Astrocyte (in vitro differentiated cells and primary cell): ENCODE results near the gene PTPRN2. TPM values are rescaled to one million over a fixed set of nuclear protein-coding genes. Genes with fewer than 3 reads are reported as not detected.

Source experiments
- DNase-seq: peaks from one replicate; pipeline ENCODE4 v3.0.0-alpha.2; 2010; ENCODE audit warnings: low read depth
- FAIRE-seq: peaks from 2 replicates; lab custom pipeline; 2011; peaks lifted over from hg19 to GRCh38; lab: Jason Lieb, UNC
- H2AFZ ChIP-seq: 2 replicates; pipeline ENCODE4 v1.6.0; 2012; ENCODE audit warnings: low read depth, low read length, inconsistent platforms
- H3K27ac ChIP-seq: 2 replicates; pipeline ENCODE4 v1.5.1; 2011; ENCODE audit warnings: low read depth, low read length, inconsistent platforms
- H3K27me3 ChIP-seq: 2 replicates; pipeline ENCODE4 v1.6.0; 2011; ENCODE audit warnings: low read length, inconsistent platforms; ENCODE audit not compliant: insufficient read depth
- H3K36me3 ChIP-seq: 2 replicates; pipeline ENCODE4 v1.5.1; 2011; ENCODE audit warnings: low read length, inconsistent platforms; ENCODE audit not compliant: insufficient read depth
- H3K4me1 ChIP-seq: 2 replicates; pipeline ENCODE4 v1.5.1; 2011; ENCODE audit warnings: low read length, inconsistent platforms; ENCODE audit not compliant: insufficient read depth
- H3K4me2 ChIP-seq: 2 replicates; pipeline ENCODE4 v1.6.0; 2012; ENCODE audit warnings: low read length, inconsistent platforms
- H3K4me3 ChIP-seq: 2 replicates; pipeline ENCODE4 v1.5.1; 2011; ENCODE audit warnings: low read depth, mild to moderate bottlenecking, low read length, inconsistent platforms; ENCODE audit not compliant: insufficient read depth
- H3K79me2 ChIP-seq: 2 replicates; pipeline ENCODE4 v1.6.0; 2012; ENCODE audit warnings: mild to moderate bottlenecking, low read length, inconsistent platforms; ENCODE audit not compliant: insufficient read depth
- H3K9ac ChIP-seq: 2 replicates; pipeline ENCODE4 v1.6.0; 2012; ENCODE audit warnings: mild to moderate bottlenecking, low read length, inconsistent platforms
- H3K9me3 ChIP-seq: 2 replicates; pipeline ENCODE4 v1.5.1; 2012; ENCODE audit warnings: low read depth, mild to moderate bottlenecking, low read length, inconsistent platforms; ENCODE audit not compliant: insufficient read depth
- H4K20me1 ChIP-seq: 2 replicates; pipeline ENCODE4 v1.6.0; 2012; ENCODE audit warnings: low read length, inconsistent platforms; ENCODE audit not compliant: insufficient read depth
- H3K27ac Mint-ChIP-seq: one replicate; pipeline ENCODE4 v1.8.0; 2021; ENCODE audit warnings: mild to moderate bottlenecking, mixed read lengths; ENCODE audit not compliant: unreplicated experiment
- H3K27me3 Mint-ChIP-seq: one replicate; pipeline ENCODE4 v1.8.0; 2021; ENCODE audit warnings: low read depth, mixed read lengths; ENCODE audit not compliant: unreplicated experiment
- H3K36me3 Mint-ChIP-seq: one replicate; pipeline ENCODE4 v1.8.0; 2021; ENCODE audit warnings: low read depth, mixed read lengths; ENCODE audit not compliant: unreplicated experiment
- H3K4me1 Mint-ChIP-seq: one replicate; pipeline ENCODE4 v1.8.0; 2021; ENCODE audit warnings: low read depth, mixed read lengths; ENCODE audit not compliant: unreplicated experiment
- H3K4me3 Mint-ChIP-seq: one replicate; pipeline ENCODE4 v1.8.0; 2021; ENCODE audit warnings: mild to moderate bottlenecking, moderate library complexity, mixed read lengths; ENCODE audit not compliant: unreplicated experiment
- H3K9me3 Mint-ChIP-seq: one replicate; pipeline ENCODE4 v1.8.0; 2021; ENCODE audit warnings: mild to moderate bottlenecking, mixed read lengths; ENCODE audit not compliant: unreplicated experiment
- EZH2 ChIP-seq: IDR thresholded peaks from 2 replicates; pipeline ENCODE4 v1.6.1; 2012; ENCODE audit warnings: mild to moderate bottlenecking, low read length, inconsistent platforms; ENCODE audit not compliant: insufficient read depth
- total RNA-seq: library from RNA; stranded (reverse); gene quantifications from 2 replicates; pipeline ENCODE4 v1.2.1, GENCODE V29; 2021
- TF ChIP-seq, protein P1 (sequence below): IDR thresholded peaks from 2 replicates; pipeline ENCODE4 v1.5.1; 2011; ENCODE audit warnings: low read depth, mild to moderate bottlenecking, inconsistent platforms, low read length, moderate library complexity; ENCODE audit not compliant: insufficient read depth

The PTPRN2 gene
- total RNA-seq, 1 donor from 2014 or later, result 0.09 TPM

DNA sequence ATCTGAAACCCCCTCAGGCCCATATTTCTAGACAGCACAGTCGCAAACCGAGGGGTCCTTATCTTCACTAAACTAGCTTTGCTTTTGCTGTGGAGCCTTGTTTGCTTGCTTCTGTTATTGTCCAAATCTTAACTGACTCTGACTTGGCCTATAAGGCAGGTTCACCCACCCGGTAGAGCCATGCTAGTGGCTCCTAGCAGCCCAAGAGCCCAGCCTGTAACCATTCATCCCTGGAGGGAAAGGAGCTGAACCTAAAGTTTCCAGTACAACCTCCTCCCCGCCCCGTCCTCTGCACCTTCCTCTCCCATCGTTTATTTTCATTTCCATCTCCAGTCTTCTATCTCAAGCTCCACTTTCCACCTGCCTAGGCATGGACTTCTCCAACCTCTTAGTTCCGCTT lies 345.7 kb downstream of the PTPRN2 start:
- Histone ChIP-seq H3K27me3 (no peaks in the 10 kb centered on the region), H3K4me2 (no peak overlapping the region), H3K9ac (no peak overlapping the region), H3K27ac (no peak overlapping the region), H3K9me3 (peaks cover 12% of the 10 kb centered on the region), H3K4me3 (no peak overlapping the region), H2AFZ (no peak overlapping the region), H3K79me2 (no peaks in the 10 kb centered on the region), H3K4me1 (no peaks in the 10 kb centered on the region), H3K36me3 (no peaks in the 10 kb centered on the region), H4K20me1 (no peaks in the 10 kb centered on the region)
- TF ChIP-seq, protein P1, sequence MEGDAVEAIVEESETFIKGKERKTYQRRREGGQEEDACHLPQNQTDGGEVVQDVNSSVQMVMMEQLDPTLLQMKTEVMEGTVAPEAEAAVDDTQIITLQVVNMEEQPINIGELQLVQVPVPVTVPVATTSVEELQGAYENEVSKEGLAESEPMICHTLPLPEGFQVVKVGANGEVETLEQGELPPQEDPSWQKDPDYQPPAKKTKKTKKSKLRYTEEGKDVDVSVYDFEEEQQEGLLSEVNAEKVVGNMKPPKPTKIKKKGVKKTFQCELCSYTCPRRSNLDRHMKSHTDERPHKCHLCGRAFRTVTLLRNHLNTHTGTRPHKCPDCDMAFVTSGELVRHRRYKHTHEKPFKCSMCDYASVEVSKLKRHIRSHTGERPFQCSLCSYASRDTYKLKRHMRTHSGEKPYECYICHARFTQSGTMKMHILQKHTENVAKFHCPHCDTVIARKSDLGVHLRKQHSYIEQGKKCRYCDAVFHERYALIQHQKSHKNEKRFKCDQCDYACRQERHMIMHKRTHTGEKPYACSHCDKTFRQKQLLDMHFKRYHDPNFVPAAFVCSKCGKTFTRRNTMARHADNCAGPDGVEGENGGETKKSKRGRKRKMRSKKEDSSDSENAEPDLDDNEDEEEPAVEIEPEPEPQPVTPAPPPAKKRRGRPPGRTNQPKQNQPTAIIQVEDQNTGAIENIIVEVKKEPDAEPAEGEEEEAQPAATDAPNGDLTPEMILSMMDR, result no peak
- no peak for TF ChIP-seq EZH2
- H3K9me3 Mint-ChIP-seq, result peaks cover 19% of the 10 kb centered on the region
- no peak overlapping the region for H3K27ac Mint-ChIP-seq
- no peak for DNase-seq
- H3K36me3 Mint-ChIP-seq, result no peaks in the 10 kb centered on the region
- H3K4me3 Mint-ChIP-seq, result no peak overlapping the region
- no peak for FAIRE-seq
- no peaks in the 10 kb centered on the region for H3K27me3 Mint-ChIP-seq
- no peaks in the 10 kb centered on the region for H3K4me1 Mint-ChIP-seq

DNA sequence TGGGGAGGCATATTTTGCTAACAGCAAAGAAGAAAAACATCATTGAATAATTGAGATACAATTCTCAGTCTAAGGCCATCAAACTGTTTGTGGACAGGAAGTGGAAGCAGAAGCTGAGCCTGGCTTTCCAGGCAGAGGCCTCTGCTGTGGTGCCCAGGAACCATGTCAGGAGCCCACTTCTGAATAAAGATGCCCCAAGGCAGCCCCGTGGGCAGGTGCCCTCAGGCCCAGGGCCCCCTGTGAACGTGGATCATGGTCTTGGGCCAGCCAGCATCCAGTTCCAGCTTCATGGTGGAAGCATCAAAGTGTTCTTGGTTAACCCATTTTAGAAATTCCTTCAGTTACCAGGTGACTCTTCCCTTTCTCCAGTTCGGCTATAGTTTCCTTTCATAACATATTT lies 346.8 kb downstream of the PTPRN2 start:
- Histone ChIP-seq H3K27me3 (no peaks in the 10 kb centered on the region), H3K9ac (no peak overlapping the region), H3K4me3 (no peak overlapping the region), H3K79me2 (no peaks in the 10 kb centered on the region), H3K4me2 (no peak overlapping the region), H3K27ac (no peak overlapping the region), H3K36me3 (no peaks in the 10 kb centered on the region), H3K9me3 (peaks cover 5% of the 10 kb centered on the region), H4K20me1 (no peaks in the 10 kb centered on the region), H2AFZ (no peak overlapping the region), H3K4me1 (no peaks in the 10 kb centered on the region)
- DNase-seq (no peak), FAIRE-seq (no peak)
- no peaks in the 10 kb centered on the region for H3K36me3 Mint-ChIP-seq
- H3K9me3 Mint-ChIP-seq, result peaks cover 13% of the 10 kb centered on the region
- H3K4me3 Mint-ChIP-seq, result no peak overlapping the region
- H3K4me1 Mint-ChIP-seq, result no peaks in the 10 kb centered on the region
- no peak overlapping the region for H3K27ac Mint-ChIP-seq
- no peaks in the 10 kb centered on the region for H3K27me3 Mint-ChIP-seq
- no peak for TF ChIP-seq EZH2

DNA sequence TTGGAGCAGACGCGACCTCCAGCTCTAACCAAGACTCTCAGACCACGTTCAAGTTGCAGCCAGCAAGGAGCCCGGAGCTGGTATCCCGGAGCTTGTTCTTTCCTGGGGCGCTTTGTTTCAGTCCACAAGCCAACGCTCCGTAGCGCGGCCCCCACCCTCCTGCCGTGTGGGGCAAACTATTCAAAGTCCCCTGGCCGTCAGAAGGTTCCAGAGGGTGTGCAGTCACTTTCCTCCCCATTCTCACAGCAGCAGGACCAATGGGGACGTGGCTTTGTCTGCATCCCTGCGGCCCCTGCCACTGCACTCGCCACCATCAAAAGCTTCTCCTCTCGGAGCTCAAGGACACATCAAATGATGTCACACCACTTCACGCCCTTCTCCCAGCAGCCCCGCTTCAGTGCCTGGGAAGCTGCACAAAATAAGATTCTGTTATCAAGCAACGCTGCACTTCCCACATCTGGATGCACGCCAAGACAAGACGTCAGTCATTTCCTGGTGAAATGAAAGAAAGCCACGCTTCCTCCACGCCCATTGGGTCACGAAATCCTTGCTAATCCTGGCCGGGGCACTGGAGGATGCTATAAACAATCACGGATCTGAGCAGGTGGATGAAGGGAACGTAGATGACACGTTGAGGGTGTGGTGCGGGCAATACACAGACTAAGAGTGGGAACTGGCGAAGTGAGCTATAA lies 348.2 kb downstream of the PTPRN2 start:
- H3K27me3 ChIP-seq, result no peaks in the 10 kb centered on the region
- no peak overlapping the region for H2AFZ ChIP-seq
- H3K4me3 ChIP-seq, result no peak overlapping the region
- Mint-ChIP-seq H3K4me3 (no peak overlapping the region), H3K27ac (no peak overlapping the region), H3K36me3 (no peaks in the 10 kb centered on the region), H3K9me3 (peaks cover 17% of the 10 kb centered on the region), H3K4me1 (no peaks in the 10 kb centered on the region), H3K27me3 (no peaks in the 10 kb centered on the region)
- H3K36me3 ChIP-seq, result no peaks in the 10 kb centered on the region
- no peaks in the 10 kb centered on the region for H3K9me3 ChIP-seq
- no peak for FAIRE-seq
- H4K20me1 ChIP-seq, result no peaks in the 10 kb centered on the region
- no peak for DNase-seq
- TF ChIP-seq, protein P1, result no peak
- no peak for TF ChIP-seq EZH2
- H3K9ac ChIP-seq, result no peak overlapping the region
- H3K4me2 ChIP-seq, result no peak overlapping the region
- no peaks in the 10 kb centered on the region for H3K4me1 ChIP-seq
- no peaks in the 10 kb centered on the region for H3K79me2 ChIP-seq
- no peak overlapping the region for H3K27ac ChIP-seq
